AG10803 (cell line): Measurements from ENCODE around the gene PPP1R3G.
A peak's percentile ranks its signal among the peaks of the same experiment; 100 is the strongest.

Source experiments
- DNase-seq: peaks from one replicate; pipeline ENCODE4 v3.0.0; 2010; ENCODE audit warnings: low read depth
- H3K4me3 ChIP-seq: 2 replicates; pipeline ENCODE4 v1.5.1; 2011; ENCODE audit warnings: mild to moderate bottlenecking, low read length, control low read depth
- CTCF ChIP-seq: conservative IDR thresholded peaks from 2 replicates; pipeline ENCODE4 v1.5.1; 2011; ENCODE audit warnings: mild to moderate bottlenecking, low read length, control low read depth, inconsistent platforms

PPP1R3G gene

GRCh38 chr6:5109436-5109835 is 24.3 kb downstream of the PPP1R3G start:
- DNase-seq: no peak
- no peak overlapping the region for H3K4me3 ChIP-seq
- no peak for TF ChIP-seq CTCF

GRCh38 chr6:5110246-5110645 is 25.1 kb downstream of the PPP1R3G start:
- H3K4me3 ChIP-seq: no peak overlapping the region
- TF ChIP-seq CTCF: no peak
- DNase-seq: no peak

GRCh38 chr6:5111626-5112025 is 26.5 kb downstream of the PPP1R3G start:
- TF ChIP-seq CTCF: no peak
- DNase-seq: no peak

GRCh38 chr6:5112066-5112799 is 27.1 kb downstream of the PPP1R3G start:
- DNase-seq: peak; percentile 67
- H3K4me3 ChIP-seq: no peak overlapping the region
- no peak for TF ChIP-seq CTCF

More at GRCh38 chr6:5111626-5112025, 26.5 kb downstream of the PPP1R3G start:
- H3K4me3 ChIP-seq: no peak overlapping the region

DNA sequence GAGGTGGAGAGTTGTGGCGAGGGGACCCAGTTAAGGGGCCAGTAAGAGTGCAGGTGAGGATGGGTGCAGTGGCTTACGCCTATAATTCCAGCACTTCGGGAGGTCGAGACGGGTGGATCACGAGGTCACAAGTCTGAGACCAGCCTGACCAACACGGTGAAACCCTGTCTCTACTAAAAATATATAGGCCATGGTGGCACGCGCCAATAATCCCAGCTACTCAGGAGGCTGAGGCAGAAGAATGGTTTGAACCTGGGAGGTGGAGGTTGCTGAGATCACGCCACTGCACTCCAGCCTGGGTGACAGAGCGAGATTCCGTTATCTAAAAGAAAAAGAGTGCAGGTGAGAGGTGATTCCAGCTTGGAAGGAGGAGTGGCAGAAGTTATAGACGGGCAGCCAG is 28.0 kb downstream of the PPP1R3G start:
- DNase-seq: no peak
- TF ChIP-seq CTCF: no peak
- H3K4me3 ChIP-seq: no peak overlapping the region

GRCh38 chr6:5115168-5115567 is 30.0 kb downstream of the PPP1R3G start:
- H3K4me3 ChIP-seq: no peak overlapping the region
- DNase-seq: peak; percentile 50

More at GRCh38 chr6:5115168-5115567, 30.0 kb downstream of the PPP1R3G start:
- peak; percentile 55 for TF ChIP-seq CTCF
